ENCODE measurements around the gene TMEM234.

DNA sequence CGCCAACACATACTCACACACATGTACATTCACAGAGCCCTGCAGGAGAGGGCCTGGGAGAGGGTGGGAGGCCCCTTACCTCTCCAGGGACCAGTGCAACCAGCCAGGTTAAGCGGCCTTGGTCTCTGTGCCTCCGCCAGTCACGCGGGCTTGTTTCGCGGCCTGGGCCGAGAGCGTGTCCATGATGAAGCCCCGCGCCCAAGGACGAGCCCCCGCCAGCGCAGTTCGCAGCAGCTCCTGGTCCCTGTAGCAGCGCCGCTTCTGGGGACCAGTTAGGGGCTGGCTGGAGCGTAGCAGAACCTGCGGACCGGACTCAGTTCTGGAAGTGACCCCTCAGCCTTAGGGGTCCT is 17.6 kb upstream of the TMEM234 start:
- TF ChIP-seq, protein P1, sequence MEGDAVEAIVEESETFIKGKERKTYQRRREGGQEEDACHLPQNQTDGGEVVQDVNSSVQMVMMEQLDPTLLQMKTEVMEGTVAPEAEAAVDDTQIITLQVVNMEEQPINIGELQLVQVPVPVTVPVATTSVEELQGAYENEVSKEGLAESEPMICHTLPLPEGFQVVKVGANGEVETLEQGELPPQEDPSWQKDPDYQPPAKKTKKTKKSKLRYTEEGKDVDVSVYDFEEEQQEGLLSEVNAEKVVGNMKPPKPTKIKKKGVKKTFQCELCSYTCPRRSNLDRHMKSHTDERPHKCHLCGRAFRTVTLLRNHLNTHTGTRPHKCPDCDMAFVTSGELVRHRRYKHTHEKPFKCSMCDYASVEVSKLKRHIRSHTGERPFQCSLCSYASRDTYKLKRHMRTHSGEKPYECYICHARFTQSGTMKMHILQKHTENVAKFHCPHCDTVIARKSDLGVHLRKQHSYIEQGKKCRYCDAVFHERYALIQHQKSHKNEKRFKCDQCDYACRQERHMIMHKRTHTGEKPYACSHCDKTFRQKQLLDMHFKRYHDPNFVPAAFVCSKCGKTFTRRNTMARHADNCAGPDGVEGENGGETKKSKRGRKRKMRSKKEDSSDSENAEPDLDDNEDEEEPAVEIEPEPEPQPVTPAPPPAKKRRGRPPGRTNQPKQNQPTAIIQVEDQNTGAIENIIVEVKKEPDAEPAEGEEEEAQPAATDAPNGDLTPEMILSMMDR (IDR thresholded peaks at IDR 0.05), result no peak
- TF ChIP-seq POLR2A (IDR thresholded peaks at IDR 0.05), result no peak
- TF ChIP-seq EP300 (IDR thresholded peaks at IDR 0.05), result no peak
